AG08395 (cell line): ENCODE measurements around the gene SCN4A.
"Not testable (repeated sequence)": the region's sequence is repeated elsewhere in the genome, so short reads cannot be mapped to it uniquely, and the experiment has no call there.

Experiments
- DNase-seq: peaks from one replicate; pipeline ENCODE4 v3.0.0; 2012; ENCODE audit warnings: mixed read lengths, low spot score

Gene SCN4A

GRCh38 chr17:63934183-63935112 is 38.3 kb downstream of the SCN4A start:
- no peak for DNase-seq

GRCh38 chr17:63933598-63933997 is 39.1 kb downstream of the SCN4A start:
- no peak for DNase-seq

- DNase-seq, result no peak
These were observed 40.0 kb downstream of the SCN4A start for GRCh38 chr17:63932721-63933120.

- no peak for DNase-seq
These were observed 40.6 kb downstream of the SCN4A start, which contains the start of gene CD79B for GRCh38 chr17:63931981-63932561. CD79B (minus strand) TSS chr17:63932331; CDS start chr17:63932261, 70 bp downstream.

- peak; percentile 31 for DNase-seq
These were observed 41.7 kb downstream of the SCN4A start for GRCh38 chr17:63930951-63931575.

- DNase-seq, result no peak
These were observed 42.6 kb downstream of the SCN4A start for GRCh38 chr17:63929860-63930766.

GRCh38 chr17:63928966-63929695 is 43.6 kb downstream of the SCN4A start:
- no peak for DNase-seq

- no peak for DNase-seq
These were observed 44.5 kb downstream of the SCN4A start for GRCh38 chr17:63928172-63928666.

GRCh38 chr17:63927464-63928171 is 45.1 kb downstream of the SCN4A start:
- no peak for DNase-seq

- no peak for DNase-seq
These were observed 46.6 kb downstream of the SCN4A start for GRCh38 chr17:63926164-63926563.

- DNase-seq, result no peak
These were observed 47.1 kb downstream of the SCN4A start for GRCh38 chr17:63925615-63926014.

- not testable (repeated sequence) for DNase-seq
These were observed 50.3 kb downstream of the SCN4A start for GRCh38 chr17:63922402-63922801.

- DNase-seq, result not testable (repeated sequence)
These were observed 51.9 kb downstream of the SCN4A start for GRCh38 chr17:63920779-63921178.

- not testable (repeated sequence) for DNase-seq
These were observed 52.7 kb downstream of the SCN4A start for GRCh38 chr17:63920050-63920449.

- DNase-seq, result peak; percentile 85
These were observed 53.4 kb downstream of the SCN4A start for GRCh38 chr17:63919311-63919723.

GRCh38 chr17:63918789-63919305 is 53.9 kb downstream of the SCN4A start, which contains the start of gene GH1:
GH1 (minus strand) TSS chr17:63918839; CDS start chr17:63918776, 63 bp downstream.
- not testable (repeated sequence) for DNase-seq

- DNase-seq, result peak; percentile 5
These were observed 54.4 kb downstream of the SCN4A start for GRCh38 chr17:63918305-63918704.

GRCh38 chr17:63917646-63918045 is 55.1 kb downstream of the SCN4A start:
- no peak for DNase-seq

- not testable (repeated sequence) for DNase-seq
These were observed 55.5 kb downstream of the SCN4A start for GRCh38 chr17:63917206-63917605.
